GM21576 (cell line): ENCODE measurements around the gene CCR5AS.

Experiments used
- ATAC-seq: cut with Tn5 transposase; IDR thresholded peaks from one replicate; pipeline ENCODE4 v1.9.1; 2021; ENCODE audit warnings: mild to moderate bottlenecking, moderate library complexity; ENCODE audit not compliant: unreplicated experiment

Gene CCR5AS

DNA sequence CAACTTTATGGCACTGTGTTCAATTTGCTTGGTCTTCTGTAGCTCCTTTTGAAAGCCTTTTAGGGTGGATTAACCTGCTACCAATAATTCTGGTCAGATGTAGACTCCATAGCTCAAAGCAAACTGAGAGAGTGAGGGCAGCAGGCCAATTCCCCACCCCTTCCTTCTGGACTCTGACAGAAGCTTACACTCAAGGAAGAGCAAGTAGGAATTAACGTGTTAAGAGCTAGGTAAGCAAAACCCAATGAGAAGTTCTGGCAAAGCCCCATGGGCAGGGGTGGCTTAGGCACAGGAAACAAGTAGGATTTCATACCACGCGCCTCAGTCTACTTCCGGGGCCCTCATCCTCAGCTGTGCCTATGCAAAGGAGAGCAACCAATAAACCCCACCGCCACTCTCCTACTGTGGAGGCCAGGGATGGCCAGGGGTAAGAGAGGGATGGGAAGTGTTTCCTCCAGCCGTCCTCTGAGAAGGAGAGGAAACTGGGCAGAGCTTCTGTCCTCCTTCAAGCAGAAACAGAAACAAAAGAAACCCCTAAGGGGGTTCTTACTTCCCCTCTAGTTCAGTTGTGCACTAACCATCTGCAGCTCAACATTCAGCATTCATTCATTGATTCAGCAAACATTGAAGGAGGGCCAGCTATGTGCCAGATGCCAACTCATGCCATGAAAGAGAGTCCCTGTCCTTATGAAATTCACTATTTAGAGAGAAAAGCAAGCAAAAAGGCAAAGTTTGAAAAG is 23.5 kb downstream of the CCR5AS start:
- ATAC-seq, result no peak

DNA sequence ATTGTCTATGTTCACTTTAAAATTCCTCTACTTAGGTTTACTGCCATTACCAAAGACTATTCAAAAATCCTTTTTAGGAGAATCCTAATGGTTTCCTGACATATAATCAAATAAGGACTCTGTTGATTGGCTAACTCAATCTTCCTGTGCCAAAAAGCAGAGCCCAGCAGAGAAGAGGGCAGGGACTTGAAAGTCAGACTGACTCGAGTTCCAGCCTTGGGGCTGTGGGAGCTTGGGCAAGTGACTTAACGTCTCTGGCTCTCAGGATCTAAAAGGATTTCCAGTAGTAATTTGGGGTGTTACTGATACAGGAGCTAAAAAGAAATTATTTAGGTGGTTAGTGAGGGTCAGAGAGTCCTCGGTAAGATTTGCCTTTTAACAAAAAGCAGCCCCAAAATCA is 25.2 kb downstream of the CCR5AS start:
- no peak for ATAC-seq

DNA sequence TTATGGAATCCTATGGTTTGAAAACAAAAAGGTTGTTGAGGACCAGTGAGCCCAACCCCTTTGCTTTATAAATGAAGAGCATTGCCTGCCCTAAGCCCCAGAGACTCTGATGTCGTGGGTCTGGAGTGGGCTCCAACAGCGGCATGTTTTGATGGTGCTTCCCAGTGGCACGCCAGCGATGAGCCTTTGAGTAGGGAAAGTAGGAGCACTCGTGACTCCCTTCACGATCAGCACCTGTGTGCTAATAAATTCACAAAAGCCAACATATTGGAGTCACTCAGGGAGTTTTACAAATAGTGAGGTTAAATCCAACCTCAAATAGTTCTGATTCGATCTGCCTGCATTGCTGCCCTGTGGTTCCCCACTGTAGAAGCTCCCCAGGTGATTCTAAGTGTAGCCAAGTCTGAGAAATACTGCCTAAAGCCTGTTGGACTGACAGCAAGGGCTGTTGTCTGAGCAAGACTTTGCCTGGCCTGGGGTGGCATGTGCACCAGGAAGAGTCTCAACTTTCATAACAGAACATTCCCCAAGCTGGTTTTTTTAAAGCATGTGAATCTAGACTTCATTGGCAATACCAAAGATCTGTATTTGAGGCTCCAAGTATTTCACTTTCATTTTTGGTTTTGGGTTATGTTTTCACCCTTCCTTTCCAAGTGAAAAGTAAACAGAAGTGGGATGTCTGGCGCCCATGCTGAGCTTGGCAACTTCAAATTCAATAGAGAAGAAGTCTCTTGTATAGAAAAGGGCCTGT is 26.2 kb downstream of the CCR5AS start:
- ATAC-seq, result no peak

DNA sequence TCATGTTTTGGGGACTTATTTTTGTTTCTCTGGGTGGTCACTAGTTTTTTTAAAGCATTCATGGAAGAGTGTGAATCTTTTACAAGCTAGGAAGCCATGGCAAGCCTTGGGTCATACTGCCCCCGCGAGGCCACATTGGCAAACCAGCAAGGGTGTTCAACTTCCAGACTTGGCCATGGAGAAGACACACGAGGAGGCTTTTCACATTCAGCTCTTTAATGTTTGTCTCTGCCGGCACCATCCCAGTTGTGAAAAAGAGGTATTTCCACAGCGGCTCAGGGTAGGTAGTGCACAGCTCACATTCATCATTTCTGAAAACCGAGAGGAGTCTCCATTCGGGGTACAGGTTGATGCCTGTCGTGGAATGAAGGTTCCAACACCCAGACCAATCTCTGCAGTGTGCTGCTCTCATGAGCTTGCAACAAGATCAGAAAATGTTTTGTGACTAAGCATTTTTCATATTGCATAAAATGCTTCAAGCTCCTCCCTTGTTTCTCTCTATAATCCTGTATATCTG is 28.4 kb downstream of the CCR5AS start:
- ATAC-seq, result no peak

DNA sequence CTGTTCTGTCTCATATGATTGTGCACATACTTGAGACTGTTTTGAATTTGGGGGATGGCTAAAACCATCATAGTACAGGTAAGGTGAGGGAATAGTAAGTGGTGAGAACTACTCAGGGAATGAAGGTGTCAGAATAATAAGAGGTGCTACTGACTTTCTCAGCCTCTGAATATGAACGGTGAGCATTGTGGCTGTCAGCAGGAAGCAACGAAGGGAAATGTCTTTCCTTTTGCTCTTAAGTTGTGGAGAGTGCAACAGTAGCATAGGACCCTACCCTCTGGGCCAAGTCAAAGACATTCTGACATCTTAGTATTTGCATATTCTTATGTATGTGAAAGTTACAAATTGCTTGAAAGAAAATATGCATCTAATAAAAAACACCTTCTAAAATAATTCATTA is 31.1 kb downstream of the CCR5AS start:
- no peak for ATAC-seq

DNA sequence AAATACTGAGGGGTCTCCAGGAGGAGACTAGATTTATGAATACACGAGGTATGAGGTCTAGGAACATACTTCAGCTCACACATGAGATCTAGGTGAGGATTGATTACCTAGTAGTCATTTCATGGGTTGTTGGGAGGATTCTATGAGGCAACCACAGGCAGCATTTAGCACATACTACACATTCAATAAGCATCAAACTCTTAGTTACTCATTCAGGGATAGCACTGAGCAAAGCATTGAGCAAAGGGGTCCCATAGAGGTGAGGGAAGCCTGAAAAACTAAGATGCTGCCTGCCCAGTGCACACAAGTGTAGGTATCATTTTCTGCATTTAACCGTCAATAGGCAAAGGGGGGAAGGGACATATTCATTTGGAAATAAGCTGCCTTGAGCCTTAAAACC is 31.6 kb downstream of the CCR5AS start:
- no peak for ATAC-seq

DNA sequence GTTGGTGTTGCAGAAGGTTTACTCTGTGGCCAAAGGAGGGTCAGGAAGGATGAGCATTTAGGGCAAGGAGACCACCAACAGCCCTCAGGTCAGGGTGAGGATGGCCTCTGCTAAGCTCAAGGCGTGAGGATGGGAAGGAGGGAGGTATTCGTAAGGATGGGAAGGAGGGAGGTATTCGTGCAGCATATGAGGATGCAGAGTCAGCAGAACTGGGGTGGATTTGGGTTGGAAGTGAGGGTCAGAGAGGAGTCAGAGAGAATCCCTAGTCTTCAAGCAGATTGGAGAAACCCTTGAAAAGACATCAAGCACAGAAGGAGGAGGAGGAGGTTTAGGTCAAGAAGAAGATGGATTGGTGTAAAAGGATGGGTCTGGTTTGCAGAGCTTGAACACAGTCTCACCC is 32.1 kb downstream of the CCR5AS start:
- ATAC-seq, result no peak

DNA sequence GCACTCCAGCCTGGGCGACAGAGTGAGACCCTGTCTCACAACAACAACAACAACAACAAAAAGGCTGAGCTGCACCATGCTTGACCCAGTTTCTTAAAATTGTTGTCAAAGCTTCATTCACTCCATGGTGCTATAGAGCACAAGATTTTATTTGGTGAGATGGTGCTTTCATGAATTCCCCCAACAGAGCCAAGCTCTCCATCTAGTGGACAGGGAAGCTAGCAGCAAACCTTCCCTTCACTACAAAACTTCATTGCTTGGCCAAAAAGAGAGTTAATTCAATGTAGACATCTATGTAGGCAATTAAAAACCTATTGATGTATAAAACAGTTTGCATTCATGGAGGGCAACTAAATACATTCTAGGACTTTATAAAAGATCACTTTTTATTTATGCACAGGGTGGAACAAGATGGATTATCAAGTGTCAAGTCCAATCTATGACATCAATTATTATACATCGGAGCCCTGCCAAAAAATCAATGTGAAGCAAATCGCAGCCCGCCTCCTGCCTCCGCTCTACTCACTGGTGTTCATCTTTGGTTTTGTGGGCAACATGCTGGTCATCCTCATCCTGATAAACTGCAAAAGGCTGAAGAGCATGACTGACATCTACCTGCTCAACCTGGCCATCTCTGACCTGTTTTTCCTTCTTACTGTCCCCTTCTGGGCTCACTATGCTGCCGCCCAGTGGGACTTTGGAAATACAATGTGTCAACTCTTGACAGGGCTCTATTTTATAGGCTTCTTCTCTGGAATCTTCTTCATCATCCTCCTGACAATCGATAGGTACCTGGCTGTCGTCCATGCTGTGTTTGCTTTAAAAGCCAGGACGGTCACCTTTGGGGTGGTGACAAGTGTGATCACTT is 34.1 kb downstream of the CCR5AS start:
- no peak for ATAC-seq

DNA sequence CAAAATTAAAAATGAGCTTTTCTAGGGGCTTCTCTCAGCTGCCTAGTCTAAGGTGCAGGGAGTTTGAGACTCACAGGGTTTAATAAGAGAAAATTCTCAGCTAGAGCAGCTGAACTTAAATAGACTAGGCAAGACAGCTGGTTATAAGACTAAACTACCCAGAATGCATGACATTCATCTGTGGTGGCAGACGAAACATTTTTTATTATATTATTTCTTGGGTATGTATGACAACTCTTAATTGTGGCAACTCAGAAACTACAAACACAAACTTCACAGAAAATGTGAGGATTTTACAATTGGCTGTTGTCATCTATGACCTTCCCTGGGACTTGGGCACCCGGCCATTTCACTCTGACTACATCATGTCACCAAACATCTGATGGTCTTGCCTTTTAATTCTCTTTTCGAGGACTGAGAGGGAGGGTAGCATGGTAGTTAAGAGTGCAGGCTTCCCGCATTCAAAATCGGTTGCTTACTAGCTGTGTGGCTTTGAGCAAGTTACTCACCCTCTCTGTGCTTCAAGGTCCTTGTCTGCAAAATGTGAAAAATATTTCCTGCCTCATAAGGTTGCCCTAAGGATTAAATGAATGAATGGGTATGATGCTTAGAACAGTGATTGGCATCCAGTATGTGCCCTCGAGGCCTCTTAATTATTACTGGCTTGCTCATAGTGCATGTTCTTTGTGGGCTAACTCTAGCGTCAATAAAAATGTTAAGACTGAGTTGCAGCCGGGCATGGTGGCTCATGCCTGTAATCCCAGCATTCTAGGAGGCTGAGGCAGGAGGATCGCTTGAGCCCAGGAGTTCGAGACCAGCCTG is 35.1 kb downstream of the CCR5AS start:
- ATAC-seq, result no peak

DNA sequence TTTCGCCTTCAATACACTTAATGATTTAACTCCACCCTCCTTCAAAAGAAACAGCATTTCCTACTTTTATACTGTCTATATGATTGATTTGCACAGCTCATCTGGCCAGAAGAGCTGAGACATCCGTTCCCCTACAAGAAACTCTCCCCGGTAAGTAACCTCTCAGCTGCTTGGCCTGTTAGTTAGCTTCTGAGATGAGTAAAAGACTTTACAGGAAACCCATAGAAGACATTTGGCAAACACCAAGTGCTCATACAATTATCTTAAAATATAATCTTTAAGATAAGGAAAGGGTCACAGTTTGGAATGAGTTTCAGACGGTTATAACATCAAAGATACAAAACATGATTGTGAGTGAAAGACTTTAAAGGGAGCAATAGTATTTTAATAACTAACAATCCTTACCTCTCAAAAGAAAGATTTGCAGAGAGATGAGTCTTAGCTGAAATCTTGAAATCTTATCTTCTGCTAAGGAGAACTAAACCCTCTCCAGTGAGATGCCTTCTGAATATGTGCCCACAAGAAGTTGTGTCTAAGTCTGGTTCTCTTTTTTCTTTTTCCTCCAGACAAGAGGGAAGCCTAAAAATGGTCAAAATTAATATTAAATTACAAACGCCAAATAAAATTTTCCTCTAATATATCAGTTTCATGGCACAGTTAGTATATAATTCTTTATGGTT is 35.9 kb downstream of the CCR5AS start, which contains the start of gene CCR5:
Gene CCR5 (plus strand): TSS at position 108 of the 680 bp plus-strand sequence. CDS start 1,957 bp downstream, outside the sequence.
- no peak for ATAC-seq

DNA sequence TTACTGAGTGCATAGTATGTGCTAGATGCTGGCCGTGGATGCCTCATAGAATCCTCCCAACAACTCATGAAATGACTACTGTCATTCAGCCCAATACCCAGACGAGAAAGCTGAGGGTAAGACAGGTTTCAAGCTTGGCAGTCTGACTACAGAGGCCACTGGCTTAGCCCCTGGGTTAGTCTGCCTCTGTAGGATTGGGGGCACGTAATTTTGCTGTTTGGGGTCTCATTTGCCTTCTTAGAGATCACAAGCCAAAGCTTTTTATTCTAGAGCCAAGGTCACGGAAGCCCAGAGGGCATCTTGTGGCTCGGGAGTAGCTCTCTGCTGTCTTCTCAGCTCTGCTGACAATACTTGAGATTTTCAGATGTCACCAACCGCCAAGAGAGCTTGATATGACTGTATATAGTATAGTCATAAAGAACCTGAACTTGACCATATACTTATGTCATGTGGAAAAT is 37.2 kb downstream of the CCR5AS start:
- ATAC-seq, result peak; percentile 67

DNA sequence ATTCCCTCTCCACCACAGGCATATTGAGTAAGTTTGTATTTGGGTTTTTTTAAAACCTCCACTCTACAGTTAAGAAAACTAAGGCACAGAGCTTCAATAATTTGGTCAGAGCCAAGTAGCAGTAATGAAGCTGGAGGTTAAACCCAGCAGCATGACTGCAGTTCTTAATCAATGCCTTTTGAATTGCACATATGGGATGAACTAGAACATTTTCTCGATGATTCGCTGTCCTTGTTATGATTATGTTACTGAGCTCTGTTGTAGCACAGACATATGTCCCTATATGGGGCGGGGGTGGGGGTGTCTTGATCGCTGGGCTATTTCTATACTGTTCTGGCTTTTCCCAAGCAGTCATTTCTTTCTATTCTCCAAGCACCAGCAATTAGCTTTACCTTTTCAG is 37.7 kb downstream of the CCR5AS start:
- ATAC-seq, result no peak

DNA sequence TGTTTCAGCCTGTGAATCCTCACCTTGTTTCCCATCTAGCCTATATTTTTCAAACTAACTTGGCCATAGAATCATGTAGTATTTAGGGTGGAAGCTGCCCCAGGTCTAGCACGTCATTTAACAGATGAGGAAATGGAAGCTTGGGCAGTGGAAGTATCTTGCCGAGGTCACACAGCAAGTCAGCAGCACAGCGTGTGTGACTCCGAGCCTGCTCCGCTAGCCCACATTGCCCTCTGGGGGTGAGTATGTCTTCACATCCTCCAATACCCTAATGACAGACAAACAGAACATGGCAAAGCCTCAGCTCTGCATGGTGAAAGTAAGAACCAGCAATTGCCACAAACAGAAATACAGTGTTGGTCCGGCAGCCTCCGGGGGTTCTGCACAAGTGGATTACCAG is 38.3 kb downstream of the CCR5AS start:
- ATAC-seq, result peak; percentile 45

DNA sequence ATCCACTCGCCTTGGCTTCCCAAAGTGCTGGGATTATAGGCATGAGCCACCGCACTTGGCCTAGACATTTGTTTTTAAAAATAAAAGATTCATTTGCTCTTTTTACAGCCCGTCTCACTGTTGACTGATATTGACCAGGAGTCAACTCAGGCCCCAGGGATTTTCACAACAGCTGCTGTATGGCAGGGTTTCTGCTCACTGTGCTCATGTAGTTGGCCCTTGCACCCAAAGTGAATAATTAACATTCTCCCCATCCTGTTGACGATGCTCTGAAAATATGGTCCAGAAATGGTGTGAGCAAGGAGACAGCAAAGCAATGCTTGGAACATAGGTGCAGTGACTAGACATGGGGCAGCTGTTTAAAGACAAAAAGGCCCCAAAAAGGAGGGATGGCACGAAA is 39.1 kb downstream of the CCR5AS start:
- ATAC-seq, result no peak

DNA sequence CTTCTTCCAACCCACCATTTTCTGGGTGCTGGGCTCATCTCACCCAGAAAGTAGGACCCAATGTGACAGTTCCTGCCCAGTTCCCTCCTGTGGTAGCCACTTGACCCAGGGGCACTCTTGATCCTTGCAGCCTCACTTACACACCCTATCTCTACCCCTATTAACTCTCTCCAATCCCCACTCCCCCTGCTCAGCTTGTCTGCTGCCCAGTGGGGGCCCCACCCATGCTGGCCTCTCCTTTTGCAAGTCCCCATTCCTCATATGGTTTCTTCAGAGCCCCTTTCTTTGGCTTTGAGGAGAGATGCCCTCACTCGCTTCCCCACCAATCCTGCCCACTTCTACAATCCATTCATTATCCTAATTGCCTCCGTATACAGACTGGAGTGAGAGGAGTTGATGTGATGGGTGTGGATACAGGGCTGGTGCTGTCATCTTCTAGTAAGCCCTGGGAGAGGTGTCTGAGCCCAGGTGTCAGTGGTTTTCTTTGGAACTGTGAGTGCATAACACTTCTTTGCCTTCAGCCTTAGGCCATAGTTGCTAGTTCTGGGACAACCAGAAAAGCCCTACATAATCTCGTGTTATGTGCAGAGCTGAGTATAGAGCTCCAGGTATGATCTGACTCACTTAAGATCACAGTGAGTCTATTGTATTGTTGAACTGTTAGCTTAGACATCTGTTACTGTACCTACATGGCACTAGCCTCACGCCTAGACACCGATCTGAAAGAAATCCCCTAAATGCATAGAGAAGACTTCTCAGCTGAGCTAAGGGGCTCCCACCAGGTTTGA is 40.9 kb downstream of the CCR5AS start:
- no peak for ATAC-seq

DNA sequence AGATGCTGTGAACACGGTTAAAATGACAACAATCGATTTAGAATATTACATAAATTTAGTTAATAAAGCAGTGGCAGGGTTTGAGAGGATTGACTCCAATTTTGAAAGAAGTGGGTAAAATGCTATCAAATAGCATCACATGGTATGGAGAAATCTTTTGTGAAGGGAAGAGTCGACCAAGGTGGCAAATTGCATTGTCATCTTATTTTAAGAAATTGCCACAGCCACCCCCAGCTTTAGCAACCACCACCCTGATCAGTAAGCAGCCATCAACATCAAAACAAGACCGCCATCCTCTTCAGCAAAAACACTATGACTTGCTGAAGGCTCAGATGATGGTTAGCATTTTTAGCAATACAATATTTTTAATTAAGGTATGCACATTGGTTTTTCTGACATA is 41.8 kb downstream of the CCR5AS start:
- ATAC-seq, result no peak

DNA sequence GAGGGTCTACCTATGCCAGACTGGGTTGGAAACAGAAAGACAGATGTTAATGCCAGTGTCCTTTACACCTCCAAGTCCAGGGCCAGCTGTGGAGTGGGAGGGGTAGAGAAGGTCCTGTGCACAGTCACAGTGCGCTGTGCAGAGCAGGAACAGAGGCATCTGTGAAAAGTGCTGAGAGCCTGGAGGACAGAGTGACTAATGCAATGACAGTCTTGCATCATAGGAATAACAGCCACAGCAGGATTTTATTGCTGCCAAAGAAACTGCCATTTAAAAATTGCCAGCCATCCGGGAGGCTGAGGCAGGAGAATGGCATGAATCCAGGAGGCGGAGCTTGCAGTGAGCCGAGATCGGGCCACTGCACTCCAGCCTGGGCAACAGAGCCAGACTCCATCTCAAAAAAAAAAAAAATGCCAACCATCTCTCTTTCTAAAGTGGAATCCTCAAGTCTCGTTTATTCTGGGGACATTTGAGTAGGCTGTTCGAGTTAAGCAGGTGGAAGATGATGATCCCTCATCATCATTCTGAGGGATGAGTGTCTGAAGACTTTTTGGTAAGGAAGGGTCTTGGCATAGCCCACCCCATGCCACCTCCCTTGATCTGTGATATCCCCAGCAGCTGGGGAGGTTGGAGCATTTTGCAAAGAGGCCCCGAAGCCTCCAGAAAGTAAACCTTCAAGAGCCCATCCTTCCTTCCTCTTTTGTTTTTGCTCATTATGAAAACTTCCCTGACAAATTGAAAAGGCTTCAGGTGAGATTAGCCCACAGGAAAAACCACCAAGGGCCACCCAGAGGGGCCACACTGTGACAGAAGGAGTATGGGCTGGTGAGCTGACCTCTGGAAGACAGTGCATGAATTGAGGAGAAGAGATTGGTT is 45.2 kb downstream of the CCR5AS start:
- ATAC-seq, result no peak

DNA sequence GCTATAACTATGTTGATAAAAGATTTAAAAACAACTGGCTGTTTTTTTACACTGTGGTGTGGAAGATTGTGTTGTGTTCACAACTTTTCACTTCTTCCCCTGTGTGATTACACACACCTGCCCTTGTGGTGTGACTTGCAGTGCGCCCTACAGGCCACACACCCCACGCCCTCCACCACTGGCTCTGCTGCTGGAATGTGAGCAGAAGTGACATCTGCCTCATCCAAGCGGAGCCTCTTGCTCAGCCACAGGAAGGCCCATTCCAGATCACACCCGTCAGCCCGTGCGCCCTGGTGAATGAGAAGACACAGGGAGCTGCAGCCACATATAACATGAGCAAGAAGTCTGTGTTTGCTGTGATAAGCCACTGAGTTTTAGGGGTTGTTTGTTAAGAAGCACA is 46.0 kb downstream of the CCR5AS start:
- no peak for ATAC-seq
